Amygdala (tissue), 56 donors: ENCODE measurements around the gene APOF.
A peak's percentile ranks its signal among the peaks of the same experiment; 100 is the strongest.
"Not testable (repeated sequence)": the region's sequence is repeated elsewhere in the genome, so short reads cannot be mapped to it uniquely, and the experiment has no call there.

Source experiments
- DNase-seq, 56 donors: peaks; one replicate each; lab custom pipeline; 2025; lab: John Stamatoyannopoulos, UW

Gene APOF

GRCh38 chr12:56333679-56334489, 28.8 kb downstream of the APOF start, which contains the start of gene PAN2:
Gene PAN2 (minus strand): TSS chr12:56334000. CDS start chr12:56333094, 906 bp downstream.
- DNase-seq: peak; percentile 44 to 97 (median 93)

- peak in 2 of 56 donors; percentile 41 to 43 for DNase-seq
Observed at GRCh38 chr12:56333197-56333678, 29.4 kb downstream of the APOF start.

- no peak for DNase-seq
Observed at GRCh38 chr12:56332512-56333196, 30.0 kb downstream of the APOF start.

GRCh38 chr12:56330936-56331490, 31.6 kb downstream of the APOF start:
- DNase-seq: no peak

- peak in 1 of 56 donors; percentile 14 for DNase-seq
Observed at GRCh38 chr12:56326533-56326932, 36.1 kb downstream of the APOF start.

GRCh38 chr12:56326126-56326525, 36.5 kb downstream of the APOF start:
- DNase-seq: no peak

GRCh38 chr12:56324206-56324605, 38.5 kb downstream of the APOF start:
- DNase-seq: no peak

- not testable (repeated sequence) for DNase-seq
Observed at GRCh38 chr12:56321610-56322009, 41.0 kb downstream of the APOF start.

GRCh38 chr12:56321027-56321426, 41.6 kb downstream of the APOF start:
- DNase-seq: no peak

GRCh38 chr12:56317675-56318074, 45.0 kb downstream of the APOF start:
- no peak for DNase-seq

- DNase-seq: peak; percentile 53 to 98 (median 91)
Observed at GRCh38 chr12:56315622-56316473, 46.8 kb downstream of the APOF start, which contains the start of gene CNPY2. Gene CNPY2 (minus strand): TSS chr12:56315988. CDS start chr12:56315217, 771 bp downstream.

- peak in 44 of 56 donors; percentile 11 to 70 (median 51) for DNase-seq
Observed at GRCh38 chr12:56315249-56315621, 47.4 kb downstream of the APOF start.

GRCh38 chr12:56311003-56311402, 51.7 kb downstream of the APOF start:
- DNase-seq: no peak
